OCI-LY7 (cell line): ENCODE results near the gene PRRX2. TPM values are rescaled to one million over a fixed set of nuclear protein-coding genes. Genes with fewer than 3 reads are reported as not detected.

Experiments used
- BruUV-seq: library from RNA; stranded (reverse); fragments of 400-500 nt; replicated peaks from 2 replicates; lab custom pipeline; 2021; lab: Mats Ljungman, UMichigan
- CTCF ChIA-PET: fragments of 300-600 bp; sonication (Branson Sonifier 250); formaldehyde crosslinking; loops from one replicate; lab custom pipeline; 2022; ENCODE audit warnings: antibody characterized with exemption; ENCODE audit not compliant: unreplicated experiment; lab: Charles Lee
- POLR2A ChIA-PET: fragments of 300-600 bp; sonication (Branson Sonifier 250); formaldehyde crosslinking; loops from one replicate; lab custom pipeline; 2022; ENCODE audit warnings: antibody characterized with exemption; lab: Charles Lee
- DNase-seq: peaks from one replicate; pipeline ENCODE4 v3.0.0-alpha.2; 2015; ENCODE audit warnings: low spot score
- H2AFZ ChIP-seq: fragments of 200-600 bp; sonication (generic), shearing (Covaris generic); 2 replicates; pipeline ENCODE4 v1.6.1; 2014; ENCODE audit warnings: mild to moderate bottlenecking, antibody characterized with exemption, low read length, moderate library complexity
- H3K27ac ChIP-seq: fragments of 200-600 bp; sonication (generic); 2 replicates; pipeline ENCODE4 v1.5.1; 2014; ENCODE audit warnings: mixed run types, low read depth, mild to moderate bottlenecking, moderate library complexity, low read length, inconsistent platforms; ENCODE audit not compliant: poor library complexity, severe bottlenecking
- H3K36me3 ChIP-seq: fragments of 200-600 bp; sonication (generic); 2 replicates; pipeline ENCODE4 v1.6.1; 2014; ENCODE audit warnings: mild to moderate bottlenecking, antibody characterized with exemption, low read length, moderate library complexity, mixed read lengths; ENCODE audit not compliant: insufficient read depth
- H3K4me1 ChIP-seq: fragments of 200-600 bp; sonication (generic); 2 replicates; pipeline ENCODE4 v1.5.1; 2014; ENCODE audit warnings: mild to moderate bottlenecking, low read length; ENCODE audit not compliant: insufficient read depth, poor library complexity, severe bottlenecking
- H3K4me2 ChIP-seq: fragments of 200-600 bp; sonication (generic); 2 replicates; pipeline ENCODE4 v1.6.1; 2014; ENCODE audit warnings: mild to moderate bottlenecking, low read length
- H3K4me3 ChIP-seq: fragments of 200-600 bp; sonication (generic); 2 replicates; pipeline ENCODE4 v1.5.1; 2014; ENCODE audit warnings: mild to moderate bottlenecking, low read depth, low read length; ENCODE audit not compliant: poor library complexity, severe bottlenecking
- H3K79me2 ChIP-seq: fragments of 200-600 bp; sonication (generic); 2 replicates; pipeline ENCODE4 v1.6.1; 2016; ENCODE audit warnings: low read depth, mild to moderate bottlenecking, low read length, moderate library complexity, mixed read lengths; ENCODE audit not compliant: insufficient read depth
- H3K9me2 ChIP-seq: fragments of 200-600 bp; sonication (generic); 2 replicates; pipeline ENCODE4 v1.6.1; 2016; ENCODE audit warnings: mild to moderate bottlenecking, low read length, mixed read lengths; ENCODE audit not compliant: insufficient read depth
- H3K9me3 ChIP-seq: fragments of 200-600 bp; sonication (generic); 2 replicates; pipeline ENCODE4 v1.6.1; 2014; ENCODE audit warnings: mild to moderate bottlenecking, mixed run types, low read length, mixed read lengths
- H4K20me1 ChIP-seq: fragments of 200-600 bp; sonication (generic); 2 replicates; pipeline ENCODE4 v1.6.1; 2014; ENCODE audit warnings: mild to moderate bottlenecking, antibody characterized with exemption, low read length, moderate library complexity, mixed read lengths; ENCODE audit not compliant: insufficient read depth
- CTCF ChIP-seq: fragments of 200-600 bp; sonication (generic); conservative IDR thresholded peaks from 2 replicates; pipeline ENCODE4 v1.5.1; 2014; ENCODE audit warnings: mild to moderate bottlenecking, antibody characterized with exemption, low read length, moderate library complexity, mixed read lengths
- EZH2phosphoT487 ChIP-seq: fragments of 200-600 bp; sonication (generic); IDR thresholded peaks from 2 replicates; pipeline ENCODE4 v1.6.1; 2018; ENCODE audit warnings: low read depth, borderline replicate concordance, mild to moderate bottlenecking, mixed run types, antibody characterized with exemption, low read length, moderate library complexity, mixed read lengths
- intact Hi-C: fragments of 100-400 bp; cut with micrococcal nuclease; formaldehyde crosslinking; loops from one replicate; pipeline ENCODE4 v1.10.0; 2022; ENCODE audit not compliant: unreplicated experiment
- total RNA-seq, 2 experiments: library from RNA; depleted of rRNA in 1 of 2; stranded (reverse); fragments of >200 nt in 1 of 2; shearing (Covaris generic) in 1 of 2; gene quantifications; 2 replicates each; pipeline ENCODE4 v1.2.3, GENCODE V29; 2014 to 2022

Gene PRRX2
- total RNA-seq, 2 experiments from 2014 or later: not detected

- H3K4me1 ChIP-seq: peaks cover 11% of the 10 kb centered on the region
- H3K9me3 ChIP-seq: no peaks in the 10 kb centered on the region
- no peak for TF ChIP-seq EZH2phosphoT487
- no peak for TF ChIP-seq CTCF
- no peaks in the 10 kb centered on the region for H3K9me2 ChIP-seq
- intact Hi-C loops: loop anchor here (5.0 kb wide), 1 partner anchor 92 kb away; no protein-coding TSS in a partner anchor
- H3K4me2 ChIP-seq: no peak overlapping the region
- H4K20me1 ChIP-seq: no peaks in the 10 kb centered on the region
- no peak overlapping the region for H3K27ac ChIP-seq
- POLR2A ChIA-PET: no interaction called here
- no peak overlapping the region for H2AFZ ChIP-seq
- no peak overlapping the region for H3K4me3 ChIP-seq
- peaks cover 12% of the 10 kb centered on the region for H3K79me2 ChIP-seq
- H3K36me3 ChIP-seq: no peaks in the 10 kb centered on the region
- DNase-seq: no peak
- CTCF ChIA-PET: no interaction called here
- no TSS peak for BruUV-seq
Measured at GRCh38 chr9:129644902-129645301, 20.5 kb upstream of the PRRX2 start.

GRCh38 chr9:129646252-129646651, 19.2 kb upstream of the PRRX2 start:
- Histone ChIP-seq H3K4me3 (no peak overlapping the region), H3K4me2 (no peak overlapping the region), H3K27ac (no peak overlapping the region), H4K20me1 (no peaks in the 10 kb centered on the region), H3K79me2 (peaks cover 5% of the 10 kb centered on the region), H3K36me3 (no peaks in the 10 kb centered on the region), H3K9me3 (no peaks in the 10 kb centered on the region), H2AFZ (no peak overlapping the region), H3K4me1 (no peaks in the 10 kb centered on the region), H3K9me2 (no peaks in the 10 kb centered on the region)
- BruUV-seq: no TSS peak
- intact Hi-C loops: no loop called here
- CTCF ChIA-PET: no interaction called here
- no peak for DNase-seq
- TF ChIP-seq EZH2phosphoT487: no peak
- TF ChIP-seq CTCF: no peak
- POLR2A ChIA-PET: no interaction called here

- no peak overlapping the region for H3K4me3 ChIP-seq
- no peaks in the 10 kb centered on the region for H3K9me2 ChIP-seq
- H3K36me3 ChIP-seq: no peaks in the 10 kb centered on the region
- TF ChIP-seq EZH2phosphoT487: no peak
- no peaks in the 10 kb centered on the region for H3K4me1 ChIP-seq
- BruUV-seq: no TSS peak
- ChIA-PET CTCF (no interaction called here), POLR2A (no interaction called here)
- intact Hi-C loops: no loop called here
- peaks cover 1% of the 10 kb centered on the region; the same call in 1 of the 2 replicates for H3K79me2 ChIP-seq
- no peak overlapping the region for H3K27ac ChIP-seq
- H2AFZ ChIP-seq: no peak overlapping the region
- no peaks in the 10 kb centered on the region for H3K9me3 ChIP-seq
- H4K20me1 ChIP-seq: no peaks in the 10 kb centered on the region
- H3K4me2 ChIP-seq: no peak overlapping the region
- DNase-seq: no peak
Measured at GRCh38 chr9:129646654-129647053, 18.8 kb upstream of the PRRX2 start.
